Activated naive CD8-positive, alpha-beta T cell (primary cell): ENCODE data around the gene KCND2.

Experiments
- H3K27ac Mint-ChIP-seq: one replicate; pipeline ENCODE4 v1.8.0; 2021; ENCODE audit warnings: mixed read lengths
- H3K27me3 Mint-ChIP-seq: one replicate; pipeline ENCODE4 v1.8.0; 2021; ENCODE audit warnings: mixed read lengths
- H3K36me3 Mint-ChIP-seq: one replicate; pipeline ENCODE4 v1.8.0; 2021; ENCODE audit warnings: mixed read lengths
- H3K4me1 Mint-ChIP-seq: one replicate; pipeline ENCODE4 v1.8.0; 2021; ENCODE audit warnings: low read depth, mixed read lengths
- H3K4me3 Mint-ChIP-seq: one replicate; pipeline ENCODE4 v1.8.0; 2021; ENCODE audit warnings: mild to moderate bottlenecking, mixed read lengths
- H3K9me3 Mint-ChIP-seq: one replicate; pipeline ENCODE4 v1.8.0; 2021; ENCODE audit warnings: low read depth, mixed read lengths

The KCND2 gene

GRCh38 chr7:120588416-120588815 lies 315.4 kb downstream of the KCND2 start:
- no peaks in the 10 kb centered on the region for H3K4me1 Mint-ChIP-seq
- no peaks in the 10 kb centered on the region for H3K36me3 Mint-ChIP-seq
- H3K4me3 Mint-ChIP-seq, result no peak overlapping the region
- H3K27me3 Mint-ChIP-seq, result no peaks in the 10 kb centered on the region
- no peak overlapping the region for H3K27ac Mint-ChIP-seq
- H3K9me3 Mint-ChIP-seq, result no peaks in the 10 kb centered on the region

GRCh38 chr7:120588862-120589261 lies 315.9 kb downstream of the KCND2 start:
- no peaks in the 10 kb centered on the region for H3K36me3 Mint-ChIP-seq
- no peak overlapping the region for H3K4me3 Mint-ChIP-seq
- no peaks in the 10 kb centered on the region for H3K9me3 Mint-ChIP-seq
- no peaks in the 10 kb centered on the region for H3K4me1 Mint-ChIP-seq
- H3K27ac Mint-ChIP-seq, result no peak overlapping the region
- H3K27me3 Mint-ChIP-seq, result no peaks in the 10 kb centered on the region

- Mint-ChIP-seq H3K36me3 (no peaks in the 10 kb centered on the region), H3K27me3 (no peaks in the 10 kb centered on the region), H3K4me3 (no peak overlapping the region), H3K4me1 (no peaks in the 10 kb centered on the region), H3K9me3 (peaks cover 9% of the 10 kb centered on the region), H3K27ac (no peak overlapping the region)
Observed at GRCh38 chr7:120600607-120601006, 327.6 kb downstream of the KCND2 start.

GRCh38 chr7:120603366-120603765 lies 330.4 kb downstream of the KCND2 start:
- Mint-ChIP-seq H3K9me3 (peaks cover 12% of the 10 kb centered on the region), H3K4me3 (no peak overlapping the region), H3K4me1 (no peaks in the 10 kb centered on the region), H3K27ac (no peak overlapping the region), H3K36me3 (no peaks in the 10 kb centered on the region), H3K27me3 (no peaks in the 10 kb centered on the region)

GRCh38 chr7:120609136-120609753 lies 336.3 kb downstream of the KCND2 start:
- peaks cover 19% of the 10 kb centered on the region for H3K9me3 Mint-ChIP-seq
- no peaks in the 10 kb centered on the region for H3K27me3 Mint-ChIP-seq
- H3K4me1 Mint-ChIP-seq, result no peaks in the 10 kb centered on the region
- no peak overlapping the region for H3K4me3 Mint-ChIP-seq
- H3K27ac Mint-ChIP-seq, result no peak overlapping the region
- no peaks in the 10 kb centered on the region for H3K36me3 Mint-ChIP-seq

- H3K9me3 Mint-ChIP-seq, result peaks cover 10% of the 10 kb centered on the region
- no peaks in the 10 kb centered on the region for H3K36me3 Mint-ChIP-seq
- H3K27me3 Mint-ChIP-seq, result no peaks in the 10 kb centered on the region
- H3K27ac Mint-ChIP-seq, result no peak overlapping the region
- H3K4me3 Mint-ChIP-seq, result no peak overlapping the region
- H3K4me1 Mint-ChIP-seq, result no peaks in the 10 kb centered on the region
Observed at GRCh38 chr7:120611975-120612374, 339.0 kb downstream of the KCND2 start.

GRCh38 chr7:120615703-120616102 lies 342.7 kb downstream of the KCND2 start:
- no peak overlapping the region for H3K27ac Mint-ChIP-seq
- H3K36me3 Mint-ChIP-seq, result no peaks in the 10 kb centered on the region
- H3K9me3 Mint-ChIP-seq, result peaks cover 8% of the 10 kb centered on the region
- no peaks in the 10 kb centered on the region for H3K4me1 Mint-ChIP-seq
- H3K27me3 Mint-ChIP-seq, result no peaks in the 10 kb centered on the region
- H3K4me3 Mint-ChIP-seq, result no peak overlapping the region

GRCh38 chr7:120617275-120617674 lies 344.3 kb downstream of the KCND2 start:
- no peak overlapping the region for H3K27ac Mint-ChIP-seq
- H3K36me3 Mint-ChIP-seq, result no peaks in the 10 kb centered on the region
- H3K27me3 Mint-ChIP-seq, result no peaks in the 10 kb centered on the region
- no peak overlapping the region for H3K4me3 Mint-ChIP-seq
- H3K4me1 Mint-ChIP-seq, result no peaks in the 10 kb centered on the region
- H3K9me3 Mint-ChIP-seq, result peaks cover 3% of the 10 kb centered on the region

GRCh38 chr7:120628251-120628650 lies 355.3 kb downstream of the KCND2 start:
- Mint-ChIP-seq H3K9me3 (no peaks in the 10 kb centered on the region), H3K4me1 (no peaks in the 10 kb centered on the region), H3K4me3 (no peak overlapping the region), H3K36me3 (no peaks in the 10 kb centered on the region), H3K27me3 (no peaks in the 10 kb centered on the region), H3K27ac (no peak overlapping the region)

- peaks cover 5% of the 10 kb centered on the region for H3K9me3 Mint-ChIP-seq
- H3K36me3 Mint-ChIP-seq, result no peaks in the 10 kb centered on the region
- no peaks in the 10 kb centered on the region for H3K4me1 Mint-ChIP-seq
- no peak overlapping the region for H3K4me3 Mint-ChIP-seq
- H3K27ac Mint-ChIP-seq, result no peak overlapping the region
- H3K27me3 Mint-ChIP-seq, result no peaks in the 10 kb centered on the region
Observed at GRCh38 chr7:120639884-120640283, 366.9 kb downstream of the KCND2 start.

- Mint-ChIP-seq H3K4me1 (no peaks in the 10 kb centered on the region), H3K27me3 (no peaks in the 10 kb centered on the region), H3K9me3 (no peaks in the 10 kb centered on the region), H3K36me3 (no peaks in the 10 kb centered on the region), H3K27ac (no peak overlapping the region), H3K4me3 (no peak overlapping the region)
Observed at GRCh38 chr7:120645966-120646365, 373.0 kb downstream of the KCND2 start.

GRCh38 chr7:120654241-120654640 lies 381.3 kb downstream of the KCND2 start:
- Mint-ChIP-seq H3K4me3 (no peak overlapping the region), H3K27me3 (no peaks in the 10 kb centered on the region), H3K27ac (no peak overlapping the region), H3K4me1 (no peaks in the 10 kb centered on the region), H3K36me3 (no peaks in the 10 kb centered on the region), H3K9me3 (no peaks in the 10 kb centered on the region)

- no peak overlapping the region for H3K4me3 Mint-ChIP-seq
Observed at GRCh38 chr7:120658516-120658915, 385.5 kb downstream of the KCND2 start.

GRCh38 chr7:120662291-120662690 lies 389.3 kb downstream of the KCND2 start:
- no peaks in the 10 kb centered on the region for H3K9me3 Mint-ChIP-seq
- H3K4me1 Mint-ChIP-seq, result no peaks in the 10 kb centered on the region
- no peaks in the 10 kb centered on the region for H3K36me3 Mint-ChIP-seq
- H3K4me3 Mint-ChIP-seq, result no peak overlapping the region
- no peaks in the 10 kb centered on the region for H3K27me3 Mint-ChIP-seq
- no peak overlapping the region for H3K27ac Mint-ChIP-seq

More at GRCh38 chr7:120658516-120658915, 385.5 kb downstream of the KCND2 start:
- H3K36me3 Mint-ChIP-seq, result no peaks in the 10 kb centered on the region
- no peak overlapping the region for H3K27ac Mint-ChIP-seq
- no peaks in the 10 kb centered on the region for H3K9me3 Mint-ChIP-seq
- H3K4me1 Mint-ChIP-seq, result no peaks in the 10 kb centered on the region
- no peaks in the 10 kb centered on the region for H3K27me3 Mint-ChIP-seq

GRCh38 chr7:120665068-120665467 lies 392.1 kb downstream of the KCND2 start:
- no peak overlapping the region for H3K27ac Mint-ChIP-seq

GRCh38 chr7:120675076-120675475 lies 402.1 kb downstream of the KCND2 start:
- H3K27ac Mint-ChIP-seq, result no peak overlapping the region
- H3K27me3 Mint-ChIP-seq, result no peaks in the 10 kb centered on the region

More at GRCh38 chr7:120665068-120665467, 392.1 kb downstream of the KCND2 start:
- Mint-ChIP-seq H3K4me3 (no peak overlapping the region), H3K4me1 (no peaks in the 10 kb centered on the region), H3K9me3 (no peaks in the 10 kb centered on the region), H3K36me3 (no peaks in the 10 kb centered on the region), H3K27me3 (no peaks in the 10 kb centered on the region)

More at GRCh38 chr7:120675076-120675475, 402.1 kb downstream of the KCND2 start:
- Mint-ChIP-seq H3K4me1 (no peaks in the 10 kb centered on the region), H3K9me3 (peaks cover 5% of the 10 kb centered on the region), H3K4me3 (no peak overlapping the region), H3K36me3 (no peaks in the 10 kb centered on the region)
